Glutamatergic neuron (in vitro differentiated cells): ENCODE data around the gene RBM23. TPM values are rescaled to one million over a fixed set of nuclear protein-coding genes. Genes with fewer than 3 reads are reported as not detected.

Source experiments
- DNase-seq: peaks from one replicate; pipeline ENCODE4 v3.0.0; 2022
- H3K27ac Mint-ChIP-seq: one replicate; pipeline ENCODE4 v1.8.0; 2020; ENCODE audit warnings: mild to moderate bottlenecking, mixed read lengths, inconsistent platforms; ENCODE audit not compliant: unreplicated experiment
- H3K27me3 Mint-ChIP-seq: one replicate; pipeline ENCODE4 v1.8.0; 2020; ENCODE audit warnings: mild to moderate bottlenecking, moderate library complexity, mixed read lengths, inconsistent platforms; ENCODE audit not compliant: unreplicated experiment
- H3K36me3 Mint-ChIP-seq: one replicate; pipeline ENCODE4 v1.8.0; 2020; ENCODE audit warnings: mild to moderate bottlenecking, mixed read lengths, inconsistent platforms; ENCODE audit not compliant: unreplicated experiment
- H3K4me1 Mint-ChIP-seq: one replicate; pipeline ENCODE4 v1.8.0; 2020; ENCODE audit warnings: mild to moderate bottlenecking, low read depth, mixed read lengths, inconsistent platforms; ENCODE audit not compliant: unreplicated experiment
- H3K4me3 Mint-ChIP-seq: one replicate; pipeline ENCODE4 v1.8.0; 2020; ENCODE audit warnings: mild to moderate bottlenecking, mixed read lengths, inconsistent platforms; ENCODE audit not compliant: unreplicated experiment
- H3K9me3 Mint-ChIP-seq: one replicate; pipeline ENCODE4 v1.8.0; 2020; ENCODE audit warnings: mild to moderate bottlenecking, moderate library complexity, mixed read lengths, inconsistent platforms; ENCODE audit not compliant: unreplicated experiment
- CTCF ChIP-seq: fragments of 200-600 bp; sonication (generic); IDR thresholded peaks from one replicate; pipeline ENCODE4 v1.5.0; 2021; ENCODE audit not compliant: partially characterized antibody, unreplicated experiment
- total RNA-seq: library from RNA; stranded (reverse); fragmentation: NEBNext Ultra II Directional; extraction: Animal tissue kit (Norgen Biotek cat#: 25700); gene quantifications from one replicate; pipeline ENCODE4 v1.2.1, GENCODE V29; 2021; ENCODE audit not compliant: unreplicated experiment

RBM23 gene
- total RNA-seq, 1 donor from 2014 or later, result 70.9 TPM

- peaks cover 55% of the 10 kb centered on the region for H3K4me1 Mint-ChIP-seq
- peaks cover 32% of the 10 kb centered on the region for H3K9me3 Mint-ChIP-seq
- no peak for DNase-seq
- peak overlapping the region; percentile 99 for H3K4me3 Mint-ChIP-seq
- TF ChIP-seq CTCF, result no peak
- H3K27ac Mint-ChIP-seq, result peak overlapping the region; percentile 100
- H3K36me3 Mint-ChIP-seq, result peaks cover 8% of the 10 kb centered on the region
- H3K27me3 Mint-ChIP-seq, result peaks cover 37% of the 10 kb centered on the region
These were observed 34.0 kb downstream of the RBM23 start for GRCh38 chr14:22884738-22885523.

- Mint-ChIP-seq H3K27me3 (peaks cover 40% of the 10 kb centered on the region), H3K9me3 (peaks cover 28% of the 10 kb centered on the region), H3K4me1 (peaks cover 49% of the 10 kb centered on the region), H3K4me3 (peak overlapping the region; percentile 99), H3K27ac (peak overlapping the region; percentile 100), H3K36me3 (peaks cover 8% of the 10 kb centered on the region)
- no peak for TF ChIP-seq CTCF
- no peak for DNase-seq
These were observed 34.7 kb downstream of the RBM23 start for GRCh38 chr14:22884076-22884737.

GRCh38 chr14:22883173-22883976, 35.6 kb downstream of the RBM23 start, which contains the start of gene REM2:
REM2 (plus strand) TSS chr14:22883222; CDS start chr14:22883288, 66 bp downstream.
- Mint-ChIP-seq H3K27ac (peak within 1 kb of the TSS; percentile 100), H3K27me3 (peaks cover 40% of the 10 kb centered on the region), H3K9me3 (peaks cover 28% of the 10 kb centered on the region), H3K4me1 (peaks cover 49% of the 10 kb centered on the region), H3K36me3 (peaks cover 8% of the 10 kb centered on the region), H3K4me3 (peak within 1 kb of the TSS; percentile 99)
- peak; percentile 89 for DNase-seq
- no peak for TF ChIP-seq CTCF

GRCh38 chr14:22882529-22883172, 36.3 kb downstream of the RBM23 start:
- Mint-ChIP-seq H3K9me3 (peaks cover 22% of the 10 kb centered on the region), H3K27me3 (peaks cover 36% of the 10 kb centered on the region), H3K27ac (peak overlapping the region; percentile 100), H3K4me1 (peaks cover 45% of the 10 kb centered on the region), H3K36me3 (peaks cover 8% of the 10 kb centered on the region), H3K4me3 (peak overlapping the region; percentile 99)
- peak; percentile 82 for DNase-seq
- TF ChIP-seq CTCF, result no peak
